A549 (cell line): ENCODE results near the gene HGS. TPM values are rescaled to one million over a fixed set of nuclear protein-coding genes. Genes with fewer than 3 reads are reported as not detected.

ENCODE experiments used
- ATAC-seq, 2 experiments: fragments of 200-7000 bp in 1 of 2; fragments of >200 bp in 1 of 2; cut with Nextera tagmentation in 1 of 2; cut with Tn5 transposase in 1 of 2; 3 replicates each; pipeline versions ENCODE4 v1.8.0 to v1.9.1; 2018 to 2020; ENCODE audit warnings: mild to moderate bottlenecking in 1 of 2, moderate library complexity in 1 of 2
- CTCF ChIA-PET: fragments of 300-600 bp; sonication (Branson Sonifier 250); formaldehyde crosslinking; extraction: SDS; loops from one replicate; lab custom pipeline; 2021; ENCODE audit warnings: antibody characterized with exemption, inconsistent platforms; lab: Yijun Ruan, JAX
- POLR2A ChIA-PET: fragments of 350-600 bp; formaldehyde crosslinking; extraction: SDS; loops from one replicate; lab custom pipeline; 2021; ENCODE audit warnings: antibody characterized with exemption, inconsistent platforms; lab: Yijun Ruan, JAX
- DNase-seq, 2 experiments: peaks; one replicate each; pipeline versions ENCODE4 v3.0.0 to v3.0.0-alpha.2; 2011 to 2016; ENCODE audit warnings: low read depth in 1 of 2, low spot score in 1 of 2
- FAIRE-seq: peaks from 2 replicates; lab custom pipeline; 2011; peaks lifted over from hg19 to GRCh38; lab: Jason Lieb, UNC
- H3K27ac ChIP-seq, 2 experiments: fragments of >200 bp; sonication (Bioruptor Twin); formaldehyde crosslinking; 3 replicates each; pipeline ENCODE4 v1.5.1; 2016 to 2017
- H3K4me1 ChIP-seq: fragments of >200 bp; sonication (Bioruptor Twin); formaldehyde crosslinking; 3 replicates; pipeline ENCODE4 v1.6.1; 2016
- H3K4me2 ChIP-seq: fragments of >200 bp; sonication (Bioruptor Twin); formaldehyde crosslinking; 3 replicates; pipeline ENCODE4 v1.6.1; 2016
- H3K4me3 ChIP-seq: fragments of >200 bp; sonication (Bioruptor Twin); formaldehyde crosslinking; 3 replicates; pipeline ENCODE4 v1.5.1; 2016
- H3K9me3 ChIP-seq: fragments of >200 bp; sonication (Bioruptor Twin); formaldehyde crosslinking; 3 replicates; pipeline ENCODE4 v1.6.1; 2016
- ATOH8 ChIP-seq: fragments of 250-450 bp; sonication (Bioruptor Pico); IDR thresholded peaks from 2 replicates; pipeline ENCODE4 v1.5.0; 2020; ENCODE audit warnings: low read depth, mild to moderate bottlenecking, moderate library complexity
- BCL3 ChIP-seq: fragments of >200 bp; sonication (Bioruptor Twin); formaldehyde crosslinking; IDR thresholded peaks from 3 replicates; pipeline ENCODE4 v1.6.1; 2016
- CBX8 ChIP-seq: fragments of 200-600 bp; sonication (generic); IDR thresholded peaks from 2 replicates; pipeline ENCODE4 v1.6.1; 2016
- CHD2 ChIP-seq: fragments of 150-350 bp; IDR thresholded peaks from 2 replicates; pipeline ENCODE4 v1.6.1; 2014; ENCODE audit warnings: low read length; ENCODE audit not compliant: partially characterized antibody
- CTCF ChIP-seq: fragments of >200 bp; sonication (Bioruptor Twin); formaldehyde crosslinking; IDR thresholded peaks from 3 replicates; pipeline ENCODE4 v1.5.1; 2016
- ESRRA ChIP-seq: fragments of 150-350 bp; IDR thresholded peaks from 2 replicates; pipeline ENCODE4 v1.6.1; 2014; ENCODE audit warnings: mild to moderate bottlenecking, low read length, borderline replicate concordance
- FOSL2 ChIP-seq, 2 experiments: fragments of 450-650 bp in 1 of 2; fragments of >200 bp in 1 of 2; sonication (Bioruptor Twin) in 1 of 2; formaldehyde crosslinking; IDR thresholded peaks; 2 replicates each; pipeline versions ENCODE4 v1.5.0 to v1.6.1; 2016 to 2020; ENCODE audit warnings: mild to moderate bottlenecking in 1 of 2, moderate library complexity in 1 of 2
- GATA3 ChIP-seq: IDR thresholded peaks from 2 replicates; pipeline ENCODE4 v1.6.1; 2012; ENCODE audit warnings: borderline replicate concordance
- HDAC2 ChIP-seq: fragments of 200-600 bp; sonication (generic); IDR thresholded peaks from 2 replicates; pipeline ENCODE4 v1.6.1; 2016
- HOXA7 ChIP-seq: fragments of 250-450 bp; sonication (Bioruptor Pico); IDR thresholded peaks from 2 replicates; pipeline ENCODE4 v1.5.0; 2020; ENCODE audit warnings: mild to moderate bottlenecking, moderate library complexity
- JUN ChIP-seq, 2 experiments: fragments of >200 bp; sonication (Bioruptor Twin); formaldehyde crosslinking; IDR thresholded peaks; 2 replicates in 1 of 2; 3 replicates in 1 of 2; pipeline ENCODE4 v1.6.1; 2016 to 2017
- KDM1A ChIP-seq: fragments of 200-600 bp; sonication (generic); IDR thresholded peaks from 2 replicates; pipeline ENCODE4 v1.6.1; 2016; ENCODE audit warnings: low read depth, mild to moderate bottlenecking
- KDM5A ChIP-seq: fragments of 200-600 bp; sonication (generic); IDR thresholded peaks from 2 replicates; pipeline ENCODE4 v1.6.1; 2016; ENCODE audit warnings: antibody characterized with exemption, mild to moderate bottlenecking
- MAFK ChIP-seq: fragments of 450-650 bp; IDR thresholded peaks from 2 replicates; pipeline ENCODE4 v1.6.1; 2014; ENCODE audit not compliant: partially characterized antibody
- MAX ChIP-seq: IDR thresholded peaks from 2 replicates; pipeline ENCODE4 v1.6.1; 2012
- MAZ ChIP-seq: fragments of 150-350 bp; IDR thresholded peaks from 2 replicates; pipeline ENCODE4 v1.6.1; 2014; ENCODE audit warnings: antibody characterized with exemption, low read depth, low read length, borderline replicate concordance
- MYC ChIP-seq: IDR thresholded peaks from 2 replicates; pipeline ENCODE4 v1.6.1; 2012; ENCODE audit warnings: mild to moderate bottlenecking, inconsistent platforms, low read length, improper control_type of control experiment, borderline replicate concordance
- NPAS2 ChIP-seq: fragments of 250-450 bp; sonication (Bioruptor Pico); IDR thresholded peaks from 2 replicates; pipeline ENCODE4 v1.8.0; 2022; ENCODE audit warnings: mild to moderate bottlenecking, moderate library complexity, borderline replicate concordance
- NR3C1 ChIP-seq: fragments of >200 bp; sonication (Bioruptor Twin); formaldehyde crosslinking; IDR thresholded peaks from 3 replicates; pipeline ENCODE4 v1.6.1; 2017
- PBX3 ChIP-seq: IDR thresholded peaks from 2 replicates; pipeline ENCODE4 v1.6.1; 2012
- PHF8 ChIP-seq: fragments of 200-600 bp; sonication (generic); IDR thresholded peaks from 2 replicates; pipeline ENCODE4 v1.6.1; 2016; ENCODE audit warnings: low read depth, mild to moderate bottlenecking, antibody characterized with exemption, moderate library complexity, borderline replicate concordance
- POLR2A ChIP-seq: IDR thresholded peaks from 2 replicates; pipeline ENCODE4 v1.6.1; 2012; ENCODE audit warnings: mild to moderate bottlenecking, low read length
- REST ChIP-seq: fragments of 200-600 bp; sonication (generic); IDR thresholded peaks from 2 replicates; pipeline ENCODE4 v1.6.1; 2016; ENCODE audit warnings: antibody characterized with exemption, mild to moderate bottlenecking, moderate library complexity
- TP53 ChIP-seq: fragments of 250-450 bp; sonication (Bioruptor Pico); IDR thresholded peaks from 2 replicates; pipeline ENCODE4 v1.5.0; 2021; ENCODE audit warnings: mild to moderate bottlenecking, moderate library complexity
- USF2 ChIP-seq: fragments of 450-650 bp; IDR thresholded peaks from 2 replicates; pipeline ENCODE4 v1.6.1; 2014; ENCODE audit warnings: antibody characterized with exemption
- WGBS: methylation state at CpG from one replicate; pipeline ENCODE4 v1.1.6; 2017; ENCODE audit errors: missing lambda C conversion rate; 5-methylcytosine and 5-hydroxymethylcytosine counted together
- polyA minus RNA-seq: library from RNA; depleted of rRNA, polyadenylated mRNA; stranded (reverse); fragments of >200 nt; gene quantifications from 2 replicates; pipeline ENCODE4 v1.2.3, GENCODE V29; 2011; rRNA and poly(A)+ RNA removed
- polyA plus RNA-seq, 4 experiments: library from polyadenylated mRNA; depleted of rRNA in 3 of 4; stranded (reverse); fragments of >200 nt; fragmentation: RNase III in 1 of 4; extraction: RNeasy Plus Mini Kit Qiagen cat#74134 plus additional on column Dnase treatment in 1 of 4; gene quantifications; 2 replicates in 3 of 4; 3 replicates in 1 of 4; pipeline ENCODE4 v1.2.3, GENCODE V29; 2011 to 2017

HGS gene
- 75.7 and 85.9 TPM in 2 replicates for polyA plus RNA-seq (2011; rRNA removed)
- polyA plus RNA-seq (2012; cell fraction: cytosol; rRNA removed): 129 and 170 TPM in 2 replicates
- polyA plus RNA-seq (2012; cell fraction: nucleus; rRNA removed): 607 and 996 TPM in 2 replicates
- 127 to 130 TPM (median 129 TPM) in 3 replicates for polyA plus RNA-seq (2017; fragmentation: RNase III; extraction: RNeasy Plus Mini Kit Qiagen cat#74134 plus additional on column Dnase treatment)
- 157 and 165 TPM in 2 replicates for polyA minus RNA-seq

GRCh38 chr17:81683584-81684441, at the start of gene HGS, which contains the start of gene ARL16:
HGS (plus strand) TSS chr17:81684011; CDS start chr17:81684067, 56 bp downstream.
ARL16 (minus strand) TSS chr17:81683797; CDS start chr17:81683753, 44 bp downstream.
- Histone ChIP-seq H3K4me1 (peaks cover 25% of the 10 kb centered on the region), H3K4me3 (peak within 1 kb of the TSS; percentile 86), H3K9me3 (no peaks in the 10 kb centered on the region), H3K4me2 (peak within 1 kb of the TSS; percentile 96), H3K27ac (peak within 1 kb of the TSS; percentile 91 to 93)
- TF ChIP-seq MAX (peak; percentile 87), MAFK (peak; percentile 47), PHF8 (peak; percentile 88), CHD2 (peak; percentile 68), CTCF (no peak), TP53 (0 out of 2 replicates have a peak, but pooled peaks have one; percentile 62), USF2 (no peak), FOSL2 (IDR thresholded peaks at IDR 0.05) (no peak), FOSL2 (CRISPR knock-in tag; IDR thresholded peaks at IDR 0.05) (peak; percentile 81), ESRRA (no peak), POLR2A (peak; percentile 62), MAZ (peak; percentile 89; the same call in 1 of the 2 replicates), ATOH8 (no peak), KDM5A (0 out of 2 replicates have a peak, but pooled peaks have one; percentile 15), JUN (IDR thresholded peaks at IDR 0.05) (peak; percentile 65 to 84), HDAC2 (no peak), PBX3 (peak; percentile 81), CBX8 (no peak), MYC (peak; percentile 75), KDM1A (no peak), GATA3 (peak; percentile 2; the same call in 1 of the 2 replicates), REST (peak; percentile 31; the same call in 1 of the 2 replicates), NPAS2 (no peak), HOXA7 (CRISPR knock-in tag) (no peak), NR3C1 (no peak), BCL3 (peak; percentile 63; the same call in 2 of the 3 replicates)
- peak; percentile 98 for FAIRE-seq
- ChIA-PET POLR2A (interaction anchor here (0.8 to 3.8 kb wide), 15 partner anchors 8 to 339 kb away, joined by 3 to 42 read pairs (median 5); partner anchors contain the start of genes CCDC137, CENPX, MCRIP1 and MRPL12), CTCF (interaction anchor here (0.8 to 8.1 kb wide), 10 partner anchors 8 to 125 kb away, joined by 3 to 54 read pairs (median 7); partner anchors contain the start of gene MRPL12)
- peak; percentile 100 for DNase-seq
- ATAC-seq: peak; percentile 90 to 96
- WGBS: under 1% methylated on average over 83 of the region's 112 CpGs
